GM23248 (cell line): Measurements from ENCODE around the gene SLC6A19.

Experiments used
- EZH2 ChIP-seq: fragments of 200-600 bp; sonication (generic); IDR thresholded peaks from 2 replicates; pipeline ENCODE4 v1.6.1; 2018; ENCODE audit warnings: antibody characterized with exemption, mild to moderate bottlenecking; ENCODE audit not compliant: insufficient read depth, poor library complexity, severe bottlenecking
- EZH2phosphoT487 ChIP-seq: fragments of 200-600 bp; sonication (generic); IDR thresholded peaks from 2 replicates; pipeline ENCODE4 v1.6.1; 2018; ENCODE audit warnings: antibody characterized with exemption, moderate library complexity, mild to moderate bottlenecking, low read depth; ENCODE audit not compliant: insufficient read depth

GRCh38 chr5:1209896-1210776 is 8.7 kb downstream of the SLC6A19 start:
- TF ChIP-seq EZH2 (no peak), EZH2phosphoT487 (no peak)
